Epidermal melanocyte (primary cell): ENCODE measurements around the gene FAM227B.

Source experiments
- DNase-seq: peaks from one replicate; pipeline ENCODE4 v3.0.0; 2011; ENCODE audit warnings: low spot score; ENCODE audit not compliant: insufficient read length

FAM227B gene

DNA sequence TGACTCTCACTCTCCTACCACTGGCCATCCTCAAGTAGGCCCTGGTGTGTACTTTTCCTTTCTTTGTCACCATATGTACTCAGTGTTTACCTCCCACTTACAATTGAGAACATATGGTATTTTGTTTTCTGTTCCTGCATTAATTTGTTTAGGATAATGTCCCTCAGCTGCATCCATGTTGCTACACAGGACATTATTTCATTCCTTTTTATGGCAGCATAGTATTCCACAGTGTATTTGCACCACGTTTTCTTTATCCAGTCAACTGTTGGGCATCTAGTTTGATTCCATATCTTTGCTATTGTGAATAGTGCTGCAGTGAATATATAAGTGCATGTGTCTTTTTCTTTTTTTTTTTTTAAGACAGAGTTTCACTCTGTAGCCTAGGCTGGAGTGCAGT lies 324.4 kb downstream of the FAM227B start:
- DNase-seq = no peak

DNA sequence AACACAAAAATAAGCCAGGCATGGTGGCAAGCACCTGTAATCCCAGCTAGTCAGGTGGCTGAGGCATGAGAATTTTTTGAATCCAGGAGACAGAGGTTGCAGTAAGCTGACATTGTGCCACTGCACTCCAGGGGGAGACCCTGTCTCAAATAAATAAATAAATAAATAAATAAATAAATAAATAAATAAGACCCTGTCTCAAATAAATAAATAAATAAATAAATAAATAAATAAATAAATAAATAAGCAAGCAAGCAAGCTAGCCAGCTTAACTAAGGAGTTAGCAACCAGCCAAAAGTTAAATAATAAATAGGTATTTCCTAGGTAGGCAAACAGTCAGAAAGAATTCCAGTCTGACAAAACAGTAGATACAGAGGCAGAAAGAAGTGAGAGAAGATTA lies 326.7 kb downstream of the FAM227B start:
- no peak for DNase-seq

DNA sequence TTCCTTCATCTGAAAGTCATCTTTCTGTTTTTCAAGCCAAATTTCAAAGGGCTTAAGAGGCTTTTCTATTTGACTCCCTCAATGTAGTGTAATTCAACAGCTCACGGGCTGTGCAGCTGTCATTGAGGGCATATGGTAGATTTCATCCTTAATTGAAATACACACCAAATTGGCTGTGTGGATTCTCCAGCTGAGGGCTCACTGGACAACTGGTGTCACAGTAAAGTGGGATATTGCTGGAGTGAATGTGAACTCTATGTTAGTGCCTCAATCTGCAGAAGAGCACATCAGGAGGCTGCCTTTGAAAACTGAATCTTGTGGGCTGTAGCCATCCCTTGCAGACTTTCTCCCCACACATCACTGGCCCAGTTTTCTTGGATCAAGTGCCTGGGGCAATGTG lies 330.4 kb downstream of the FAM227B start:
- DNase-seq = no peak

DNA sequence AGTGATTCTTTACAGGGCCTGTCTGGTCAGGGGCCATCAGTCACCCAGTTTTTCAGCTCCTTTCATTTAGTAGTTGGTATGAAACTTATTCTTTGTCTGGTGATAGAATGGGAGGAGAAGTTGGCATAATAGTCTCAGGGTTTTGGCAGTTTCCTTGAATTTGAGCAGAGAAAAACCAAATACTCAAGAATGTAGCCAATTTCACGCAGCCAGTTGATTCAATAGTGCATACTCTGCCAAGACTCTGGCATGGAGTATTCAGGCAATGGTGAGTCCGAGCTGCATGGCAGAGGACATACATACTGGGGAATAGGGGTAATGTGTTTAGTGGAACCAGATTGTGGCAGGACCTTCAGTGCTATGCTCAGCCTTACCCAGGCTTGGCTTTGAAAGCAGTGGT lies 332.2 kb downstream of the FAM227B start:
- DNase-seq = no peak

DNA sequence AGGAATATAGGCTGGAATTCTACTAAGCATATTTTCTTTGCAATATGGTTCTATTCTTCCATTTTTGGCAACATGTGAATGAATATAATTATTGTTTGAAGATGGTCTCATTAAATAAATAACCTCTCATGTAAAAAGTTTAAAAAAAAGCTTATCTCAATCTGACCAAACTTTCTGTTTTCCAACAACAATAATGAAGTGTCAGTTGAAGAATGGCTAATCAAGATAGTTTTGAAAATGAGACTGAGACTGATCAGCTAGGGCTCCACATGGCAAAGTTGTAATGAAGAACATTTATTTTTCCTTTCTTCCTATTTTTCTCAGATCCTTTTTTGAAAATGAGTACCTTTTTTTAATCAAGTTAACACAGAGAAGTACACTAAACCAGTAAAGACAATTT lies 333.1 kb downstream of the FAM227B start:
- no peak for DNase-seq

DNA sequence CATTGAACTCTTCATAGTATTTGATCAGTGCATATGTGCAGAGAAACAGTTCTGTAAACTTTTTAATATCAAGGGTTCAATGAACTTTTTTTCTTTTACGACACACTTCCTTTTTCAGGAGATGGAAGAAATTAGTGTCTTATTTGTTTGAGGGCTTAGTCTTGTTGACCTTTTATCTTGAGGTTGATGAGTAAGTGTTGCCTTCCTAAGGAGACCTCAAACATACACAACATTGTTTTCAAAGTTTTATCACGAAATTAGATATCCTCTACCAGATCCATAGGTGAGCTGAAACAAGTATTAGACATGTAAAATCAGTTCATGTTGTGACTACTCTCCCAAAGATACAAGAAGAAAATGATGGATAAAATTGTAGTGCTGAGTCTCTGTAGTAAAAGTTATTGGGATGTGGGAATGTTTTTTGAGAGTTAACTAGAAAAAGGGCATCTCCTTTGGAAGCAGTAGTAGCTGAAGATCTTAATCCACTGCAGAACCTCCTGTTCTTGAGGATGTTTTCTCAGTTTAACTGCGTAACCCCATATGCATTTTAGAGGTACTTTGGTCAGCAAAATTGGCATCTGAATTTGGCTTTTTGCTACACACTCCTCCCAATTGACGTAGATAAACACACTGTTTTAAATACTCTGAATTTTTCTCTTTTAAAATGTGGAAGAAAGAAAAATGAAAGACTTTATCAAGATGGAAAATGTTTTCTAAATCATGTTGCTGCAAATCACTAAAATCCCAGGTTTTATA lies 333.8 kb downstream of the FAM227B start:
- DNase-seq = no peak

DNA sequence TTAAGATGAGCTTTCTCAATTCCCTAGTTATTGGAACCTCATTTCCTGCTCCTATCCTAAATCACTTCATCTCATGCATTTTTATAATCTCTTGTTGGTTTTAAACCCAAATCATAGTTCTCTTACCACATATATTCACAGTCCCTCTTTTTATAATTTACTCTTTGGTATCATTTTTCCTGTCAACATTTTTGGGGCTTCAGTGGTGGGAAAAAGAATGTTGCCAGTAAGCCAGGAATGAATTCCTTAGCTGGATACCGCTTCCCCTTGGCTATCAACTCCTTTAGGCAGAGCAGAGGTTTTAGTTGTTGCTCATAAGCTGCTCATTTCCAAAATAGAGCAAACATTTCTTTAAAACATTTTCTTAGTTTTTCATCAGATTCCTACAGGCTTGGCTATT lies 338.3 kb downstream of the FAM227B start:
- DNase-seq = no peak

DNA sequence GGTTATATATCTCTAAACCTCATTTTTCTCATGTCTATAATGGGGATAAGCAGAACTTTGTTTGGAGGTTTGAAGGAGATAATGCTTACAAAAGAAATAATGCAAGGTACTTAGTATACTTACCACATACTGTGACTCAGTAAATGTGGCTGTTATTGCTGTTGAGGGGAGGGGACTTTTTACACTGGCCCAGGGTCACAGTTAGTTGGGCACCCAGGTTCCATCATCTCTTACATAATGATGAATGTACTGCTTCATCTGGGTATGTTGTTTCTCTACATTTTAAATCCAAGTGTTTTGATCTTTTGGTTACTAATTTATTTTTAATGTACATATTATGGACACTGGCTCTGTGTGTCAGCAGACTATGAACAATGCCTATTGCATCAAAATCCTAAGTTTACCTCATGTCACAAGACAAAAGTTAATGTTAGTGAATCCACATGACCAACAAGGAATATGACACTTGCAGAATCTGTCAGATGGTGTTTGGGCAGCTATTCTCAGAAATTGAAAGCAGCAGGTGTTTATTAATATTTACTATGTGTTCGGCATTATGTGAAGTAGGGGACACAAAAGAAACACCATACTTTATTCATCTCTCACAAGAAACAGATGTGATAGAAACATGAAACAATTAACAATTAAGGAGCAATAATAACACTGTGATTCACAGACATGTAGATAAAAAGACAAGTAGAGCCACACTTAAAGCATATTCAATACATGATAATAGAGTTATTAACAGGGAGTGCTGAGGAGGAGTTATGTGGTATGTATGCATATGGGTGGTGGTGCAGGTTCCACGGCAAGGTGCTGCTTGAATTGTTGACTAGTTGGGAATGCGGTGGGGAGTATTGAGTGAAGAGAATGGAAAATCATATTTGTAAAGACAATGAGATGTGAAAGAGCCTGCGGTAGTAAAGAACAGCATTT lies 340.8 kb downstream of the FAM227B start:
- DNase-seq = no peak

DNA sequence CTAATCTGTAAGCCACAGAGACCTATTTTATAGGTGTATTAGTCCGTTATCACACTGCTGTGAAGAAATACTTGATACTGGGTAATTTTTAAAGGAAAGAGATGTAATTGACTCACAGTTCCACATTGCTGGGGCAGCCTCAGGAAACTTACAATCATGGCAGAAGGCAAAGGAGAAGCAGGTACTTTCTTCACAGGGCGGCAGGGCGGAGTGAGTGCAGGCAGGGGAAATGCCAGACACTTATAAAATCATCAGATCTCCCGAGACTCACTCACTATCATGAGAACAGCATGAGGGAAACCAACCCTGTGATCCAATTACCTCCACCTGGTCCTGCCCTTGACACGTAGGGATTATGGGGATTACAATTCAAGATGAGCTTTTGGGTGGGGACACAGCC lies 341.9 kb downstream of the FAM227B start:
- no peak for DNase-seq
